Chondrocyte (in vitro differentiated cells): ENCODE measurements around the gene TTC27. TPM values are rescaled to one million over a fixed set of nuclear protein-coding genes. Genes with fewer than 3 reads are reported as not detected.

Experiments used
- DNase-seq: peaks from one replicate; pipeline ENCODE4 v3.0.0; 2021; ENCODE audit warnings: mixed read lengths, low spot score
- H3K27ac Mint-ChIP-seq: one replicate; pipeline ENCODE4 v1.8.0; 2021; ENCODE audit warnings: mild to moderate bottlenecking, moderate library complexity, mixed read lengths; ENCODE audit not compliant: unreplicated experiment
- H3K27me3 Mint-ChIP-seq: 2 replicates; pipeline ENCODE4 v1.8.0; 2021; ENCODE audit warnings: low read depth, mixed read lengths
- H3K36me3 Mint-ChIP-seq: 2 replicates; pipeline ENCODE4 v1.8.0; 2021; ENCODE audit warnings: low read depth, mixed read lengths
- H3K4me1 Mint-ChIP-seq: 2 replicates; pipeline ENCODE4 v1.8.0; 2021; ENCODE audit warnings: low read depth, mild to moderate bottlenecking, mixed read lengths
- H3K4me3 Mint-ChIP-seq: one replicate; pipeline ENCODE4 v1.8.0; 2021; ENCODE audit warnings: mild to moderate bottlenecking, moderate library complexity, mixed read lengths; ENCODE audit not compliant: unreplicated experiment
- H3K9me3 Mint-ChIP-seq: 2 replicates; pipeline ENCODE4 v1.8.0; 2021; ENCODE audit warnings: low read depth, mixed read lengths
- total RNA-seq: library from RNA; stranded (reverse); gene quantifications from 3 replicates; pipeline ENCODE4 v1.2.1, GENCODE V29; 2021
- TF ChIP-seq, protein P1 (sequence below): fragments of 200-600 bp; sonication (generic); IDR thresholded peaks from 2 replicates; pipeline ENCODE4 v1.5.0; 2021; ENCODE audit warnings: antibody characterized with exemption, mild to moderate bottlenecking, moderate library complexity

TTC27 gene
- total RNA-seq, 1 donor from 2014 or later = 13.5 TPM

DNA sequence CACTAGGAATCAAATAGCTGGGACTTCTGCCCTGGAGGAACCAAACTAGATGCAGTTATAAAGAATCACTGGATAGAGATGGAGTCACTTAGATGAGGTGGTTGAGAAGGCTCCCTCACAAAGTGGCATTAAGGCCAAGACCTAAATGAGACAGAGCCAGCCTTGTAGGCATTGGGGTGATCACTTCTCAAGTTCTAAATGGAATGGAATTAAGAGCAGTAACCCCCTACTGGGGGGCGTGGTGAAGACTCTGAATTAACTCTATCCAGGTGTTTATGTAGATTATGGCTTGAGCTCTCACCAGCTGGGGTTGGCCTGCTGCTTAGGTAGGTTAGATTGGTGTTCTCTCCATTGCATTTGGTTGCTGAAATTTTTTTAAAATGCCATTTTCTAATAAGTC, 71.3 kb downstream of the TTC27 start:
- H3K4me1 Mint-ChIP-seq = peaks cover 14% of the 10 kb centered on the region
- TF ChIP-seq, protein P1, sequence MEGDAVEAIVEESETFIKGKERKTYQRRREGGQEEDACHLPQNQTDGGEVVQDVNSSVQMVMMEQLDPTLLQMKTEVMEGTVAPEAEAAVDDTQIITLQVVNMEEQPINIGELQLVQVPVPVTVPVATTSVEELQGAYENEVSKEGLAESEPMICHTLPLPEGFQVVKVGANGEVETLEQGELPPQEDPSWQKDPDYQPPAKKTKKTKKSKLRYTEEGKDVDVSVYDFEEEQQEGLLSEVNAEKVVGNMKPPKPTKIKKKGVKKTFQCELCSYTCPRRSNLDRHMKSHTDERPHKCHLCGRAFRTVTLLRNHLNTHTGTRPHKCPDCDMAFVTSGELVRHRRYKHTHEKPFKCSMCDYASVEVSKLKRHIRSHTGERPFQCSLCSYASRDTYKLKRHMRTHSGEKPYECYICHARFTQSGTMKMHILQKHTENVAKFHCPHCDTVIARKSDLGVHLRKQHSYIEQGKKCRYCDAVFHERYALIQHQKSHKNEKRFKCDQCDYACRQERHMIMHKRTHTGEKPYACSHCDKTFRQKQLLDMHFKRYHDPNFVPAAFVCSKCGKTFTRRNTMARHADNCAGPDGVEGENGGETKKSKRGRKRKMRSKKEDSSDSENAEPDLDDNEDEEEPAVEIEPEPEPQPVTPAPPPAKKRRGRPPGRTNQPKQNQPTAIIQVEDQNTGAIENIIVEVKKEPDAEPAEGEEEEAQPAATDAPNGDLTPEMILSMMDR = no peak
- DNase-seq = no peak
- H3K27me3 Mint-ChIP-seq = no peaks in the 10 kb centered on the region
- H3K36me3 Mint-ChIP-seq = peaks cover 4% of the 10 kb centered on the region
- no peak overlapping the region for H3K4me3 Mint-ChIP-seq
- no peaks in the 10 kb centered on the region for H3K9me3 Mint-ChIP-seq
- H3K27ac Mint-ChIP-seq = no peak overlapping the region

DNA sequence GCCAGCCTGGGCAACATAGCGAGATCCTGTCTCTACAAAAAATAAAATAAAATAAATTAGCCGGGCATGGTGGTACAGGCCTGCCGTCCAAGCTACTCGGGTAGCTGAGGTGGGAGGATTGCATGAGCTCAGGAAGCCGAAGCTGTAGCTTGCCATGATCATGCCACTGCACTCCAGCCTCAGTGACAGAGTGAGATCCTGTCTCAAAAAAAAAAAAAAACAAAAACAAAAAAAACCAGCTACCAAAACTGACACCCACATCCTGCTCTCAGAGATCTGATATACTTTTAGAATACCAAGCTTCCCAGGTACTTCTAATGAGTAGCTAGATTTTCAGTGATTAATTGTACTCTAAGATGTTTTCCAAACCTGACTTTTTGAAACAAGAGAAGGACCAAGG, 74.0 kb downstream of the TTC27 start:
- Mint-ChIP-seq H3K4me1 (peaks cover 10% of the 10 kb centered on the region), H3K36me3 (peaks cover 8% of the 10 kb centered on the region), H3K27me3 (no peaks in the 10 kb centered on the region), H3K27ac (no peak overlapping the region), H3K4me3 (no peak overlapping the region), H3K9me3 (no peaks in the 10 kb centered on the region)
- no peak for DNase-seq
- TF ChIP-seq, protein P1 = no peak

DNA sequence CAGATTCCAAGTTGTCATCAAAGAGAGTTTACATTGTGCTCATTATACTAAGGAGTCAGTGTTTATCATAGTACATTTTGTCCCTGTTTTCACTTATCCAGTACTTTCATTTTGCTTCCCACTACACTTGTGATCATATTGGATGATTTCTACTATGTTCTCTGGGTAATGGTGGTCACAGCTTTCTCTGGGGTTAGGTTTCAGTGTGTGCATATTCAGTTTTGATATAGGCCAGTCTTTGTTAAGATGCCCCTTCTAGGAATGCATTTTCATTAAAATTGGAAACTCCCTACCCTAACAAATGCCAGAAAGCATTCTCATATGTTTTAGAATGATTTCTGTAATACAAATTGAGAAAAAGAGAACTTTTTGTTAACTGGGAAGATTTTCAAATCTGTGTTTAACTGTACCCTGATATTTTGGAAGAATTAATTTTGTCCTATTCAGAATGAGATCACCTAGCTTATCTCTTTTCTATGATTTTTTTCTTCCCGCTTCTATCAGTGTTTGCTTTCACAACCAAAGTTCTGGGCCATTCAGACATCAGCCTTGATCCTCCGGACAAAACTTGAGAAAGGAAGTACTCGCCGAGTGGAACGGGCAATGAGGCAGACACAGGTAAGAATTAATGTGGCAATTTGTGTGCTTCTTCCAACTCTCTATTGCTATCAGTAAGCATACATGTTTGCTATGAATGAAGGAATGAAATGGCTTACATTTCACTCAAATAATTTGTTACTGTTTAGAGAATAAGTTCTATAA, 74.6 kb downstream of the TTC27 start:
- TF ChIP-seq, protein P1 = no peak
- H3K4me3 Mint-ChIP-seq = no peak overlapping the region
- no peak overlapping the region for H3K27ac Mint-ChIP-seq
- no peak for DNase-seq
- no peaks in the 10 kb centered on the region for H3K27me3 Mint-ChIP-seq
- peaks cover 3% of the 10 kb centered on the region for H3K4me1 Mint-ChIP-seq
- peaks cover 8% of the 10 kb centered on the region for H3K36me3 Mint-ChIP-seq
- no peaks in the 10 kb centered on the region for H3K9me3 Mint-ChIP-seq

DNA sequence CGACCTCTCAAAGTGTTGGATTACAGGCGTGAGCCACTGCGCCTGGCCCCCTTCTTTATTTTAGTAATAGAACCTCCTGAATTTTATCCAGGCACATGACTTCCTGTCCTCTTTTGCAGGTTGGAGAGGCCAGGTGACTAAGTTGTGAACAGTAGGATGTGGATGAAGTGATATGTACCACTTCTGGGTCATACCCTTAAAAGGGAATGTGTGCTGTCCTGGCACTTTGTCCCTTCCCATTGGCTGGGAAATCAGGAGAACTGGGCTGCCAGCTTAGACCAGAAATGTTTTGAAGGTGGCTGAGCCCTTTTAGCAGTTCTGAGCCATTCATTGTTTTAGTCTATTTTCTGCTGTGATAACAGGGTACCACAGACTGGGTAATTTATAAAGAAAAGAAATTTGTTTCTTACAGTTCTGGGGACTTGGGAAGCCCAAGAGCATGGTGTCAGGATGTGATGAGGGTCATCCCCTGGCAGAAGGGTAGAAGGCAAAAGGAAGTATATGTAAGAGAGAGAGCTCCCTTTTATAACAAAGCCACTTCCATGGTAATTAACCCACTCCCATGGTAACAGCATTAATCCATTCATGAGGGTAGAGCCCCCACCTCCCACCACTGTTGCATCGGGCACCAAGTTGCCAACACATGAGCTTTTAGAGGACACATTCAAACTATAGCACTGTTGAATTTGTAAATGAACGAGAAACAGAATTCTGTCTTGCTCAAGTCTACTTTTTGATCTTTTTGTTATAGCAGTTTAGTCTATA, 79.1 kb downstream of the TTC27 start:
- TF ChIP-seq, protein P1 = no peak
- Mint-ChIP-seq H3K9me3 (no peaks in the 10 kb centered on the region), H3K27ac (no peak overlapping the region)

DNA sequence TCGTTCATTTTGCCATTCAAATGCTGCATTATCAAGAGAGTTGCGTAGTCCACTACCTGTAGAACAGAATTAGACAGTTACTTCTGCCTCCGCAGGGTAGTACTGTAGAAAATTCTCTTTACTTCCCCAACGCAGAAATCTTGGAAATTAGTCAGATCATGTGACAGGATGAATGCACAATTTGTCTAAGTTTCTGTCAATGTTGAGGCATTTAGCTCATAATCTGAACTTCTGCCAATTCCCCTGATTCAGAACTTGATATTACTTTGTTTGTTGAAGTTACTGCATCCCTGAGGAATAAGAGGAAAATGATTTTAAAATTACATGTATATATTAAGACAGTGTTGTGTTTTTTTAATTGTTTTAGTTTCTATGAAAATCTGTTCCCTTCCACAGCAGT, 83.4 kb downstream of the TTC27 start:
- no peaks in the 10 kb centered on the region for H3K36me3 Mint-ChIP-seq
- H3K4me3 Mint-ChIP-seq = no peak overlapping the region
- no peaks in the 10 kb centered on the region for H3K27me3 Mint-ChIP-seq
- TF ChIP-seq, protein P1 = no peak
- H3K4me1 Mint-ChIP-seq = peaks cover 35% of the 10 kb centered on the region
- H3K27ac Mint-ChIP-seq = peak overlapping the region; percentile 77
- peaks cover 6% of the 10 kb centered on the region for H3K9me3 Mint-ChIP-seq
- DNase-seq = no peak

More for the DNA sequence above, 79.1 kb downstream of the TTC27 start:
- Mint-ChIP-seq H3K36me3 (peaks cover 8% of the 10 kb centered on the region), H3K4me3 (no peak overlapping the region), H3K4me1 (peaks cover 11% of the 10 kb centered on the region), H3K27me3 (no peaks in the 10 kb centered on the region)
- no peak for DNase-seq
